ENCODE data around the gene TMEM132E.
"Not testable (repeated sequence)": the region's sequence is repeated elsewhere in the genome, so short reads cannot be mapped to it uniquely, and the experiment has no call there.

The TMEM132E gene

GRCh38 chr17:34579017-34579946 lies at the start of gene TMEM132E:
TSS of gene TMEM132E (plus strand) at chr17:34579582. CDS start at chr17:34581077, 1,495 bp downstream.
- no peak for DNase-seq

GRCh38 chr17:34530918-34531317 lies 48.5 kb upstream of the TMEM132E start:
- no peak for DNase-seq

- DNase-seq: no peak
These were observed 46.9 kb upstream of the TMEM132E start for GRCh38 chr17:34532281-34533065.

GRCh38 chr17:34533806-34534527 lies 45.4 kb upstream of the TMEM132E start:
- DNase-seq: no peak

GRCh38 chr17:34537445-34537844 lies 41.9 kb upstream of the TMEM132E start:
- DNase-seq: no peak

GRCh38 chr17:34538582-34538981 lies 40.8 kb upstream of the TMEM132E start:
- DNase-seq: not testable (repeated sequence)

GRCh38 chr17:34539881-34540280 lies 39.5 kb upstream of the TMEM132E start:
- DNase-seq: no peak

GRCh38 chr17:34542700-34543336 lies 36.6 kb upstream of the TMEM132E start:
- peak; percentile 41 for DNase-seq

- DNase-seq: no peak
These were observed 31.8 kb upstream of the TMEM132E start for GRCh38 chr17:34547453-34548063.

- no peak for DNase-seq
These were observed 29.4 kb upstream of the TMEM132E start for GRCh38 chr17:34549966-34550365.

- no peak for DNase-seq
These were observed 25.5 kb upstream of the TMEM132E start for GRCh38 chr17:34553907-34554306.

GRCh38 chr17:34556384-34556783 lies 23.0 kb upstream of the TMEM132E start:
- no peak for DNase-seq

GRCh38 chr17:34556931-34557330 lies 22.5 kb upstream of the TMEM132E start:
- DNase-seq: no peak

GRCh38 chr17:34561328-34561727 lies 18.1 kb upstream of the TMEM132E start:
- no peak for DNase-seq

- no peak for DNase-seq
These were observed 17.0 kb upstream of the TMEM132E start for GRCh38 chr17:34562387-34562786.

GRCh38 chr17:34565713-34566112 lies 13.7 kb upstream of the TMEM132E start:
- DNase-seq: no peak

GRCh38 chr17:34566201-34566600 lies 13.2 kb upstream of the TMEM132E start:
- no peak for DNase-seq

GRCh38 chr17:34566873-34567272 lies 12.5 kb upstream of the TMEM132E start:
- DNase-seq: no peak

GRCh38 chr17:34567691-34568465 lies 11.5 kb upstream of the TMEM132E start:
- no peak for DNase-seq

- DNase-seq: no peak
These were observed 10.4 kb upstream of the TMEM132E start for GRCh38 chr17:34568953-34569352.

GRCh38 chr17:34569591-34569990 lies 9.8 kb upstream of the TMEM132E start:
- no peak for DNase-seq
